Erythroblast (primary cell): ENCODE measurements around the gene GCSAML.

Source experiments
- GATA1 ChIP-seq: IDR thresholded peaks from 2 replicates; pipeline ENCODE4 v1.6.1; 2011; ENCODE audit warnings: low read depth, mild to moderate bottlenecking, control low read depth, low read length, moderate library complexity
- POLR2A ChIP-seq: IDR thresholded peaks from 2 replicates; pipeline ENCODE4 v1.6.1; 2011; ENCODE audit warnings: mild to moderate bottlenecking, low read length

DNA sequence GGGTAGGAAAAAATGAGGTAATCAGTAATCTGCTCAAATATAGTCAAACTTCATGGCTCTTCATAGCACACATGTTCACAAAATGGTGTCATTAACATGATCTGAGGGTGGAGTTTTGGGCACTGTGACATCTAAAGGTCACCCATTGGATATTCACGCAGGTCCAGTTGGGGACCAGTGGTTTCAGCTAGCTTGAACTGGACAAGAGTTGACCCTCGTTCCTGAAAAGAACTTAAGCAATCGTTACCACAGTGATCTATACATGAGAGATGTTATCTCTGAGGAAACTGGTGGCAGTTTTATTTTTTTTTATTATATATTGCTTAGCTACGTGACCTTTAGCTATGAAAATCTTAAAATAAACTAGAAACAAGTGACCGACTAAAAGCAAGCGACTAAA is 9.7 kb upstream of the GCSAML start:
- no peak for TF ChIP-seq POLR2A
- no peak for TF ChIP-seq GATA1
